ENCODE measurements around the gene PCYOX1L. TPM values are rescaled to one million over a fixed set of nuclear protein-coding genes. Genes with fewer than 3 reads are reported as not detected.

Gene PCYOX1L
- polyA plus RNA-seq (2013, experiment 1 of 2; ENCODE audit: insufficient read length), result 6.4 TPM
- 8.2 TPM for polyA plus RNA-seq (2013, experiment 2 of 2; ENCODE audit: insufficient read length)

GRCh38 chr5:149357370-149358293 is at the start of gene PCYOX1L:
TSS of gene PCYOX1L (plus strand) at chr5:149358046. CDS start at chr5:149358069, 23 bp downstream.
- peak; percentile 96 for DNase-seq

DNA sequence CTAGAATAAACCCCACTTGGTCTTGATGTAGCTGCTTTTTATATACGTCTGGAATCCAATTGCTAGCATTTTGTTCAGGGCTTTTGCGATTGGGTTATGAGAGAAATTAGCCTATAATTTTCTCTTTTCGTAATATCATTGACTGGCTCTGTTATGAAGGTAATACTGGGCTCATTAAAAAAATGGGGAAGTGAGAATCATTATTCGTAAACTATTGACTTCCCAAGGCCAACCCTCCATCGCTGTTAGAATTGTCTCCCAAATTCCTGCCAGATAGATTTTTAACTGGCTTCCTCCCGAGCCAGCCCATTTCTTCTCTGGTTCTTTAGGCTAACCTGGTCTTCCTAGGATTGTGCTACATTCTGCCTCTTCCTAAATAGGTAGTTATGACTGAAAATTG is 48.5 kb upstream of the PCYOX1L start:
- DNase-seq, result no peak

DNA sequence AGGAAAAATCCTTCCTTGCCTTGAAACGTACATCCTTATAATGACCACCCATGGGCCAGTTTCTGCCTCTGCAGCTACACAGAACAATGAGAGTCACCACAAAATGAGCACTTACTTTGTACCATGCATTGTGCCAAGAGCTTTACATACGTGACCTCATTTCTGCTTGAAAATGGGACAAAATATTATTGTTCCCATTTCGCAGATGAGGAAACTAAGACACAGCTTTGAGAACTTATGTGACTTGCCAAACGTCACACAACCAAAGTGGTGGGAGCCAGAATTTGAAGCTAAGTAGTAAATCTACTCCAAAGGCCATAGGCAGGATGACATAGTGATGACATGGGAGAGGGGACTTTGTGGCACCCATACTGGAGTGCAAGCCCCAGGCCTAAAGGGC is 47.4 kb upstream of the PCYOX1L start:
- no peak for DNase-seq

DNA sequence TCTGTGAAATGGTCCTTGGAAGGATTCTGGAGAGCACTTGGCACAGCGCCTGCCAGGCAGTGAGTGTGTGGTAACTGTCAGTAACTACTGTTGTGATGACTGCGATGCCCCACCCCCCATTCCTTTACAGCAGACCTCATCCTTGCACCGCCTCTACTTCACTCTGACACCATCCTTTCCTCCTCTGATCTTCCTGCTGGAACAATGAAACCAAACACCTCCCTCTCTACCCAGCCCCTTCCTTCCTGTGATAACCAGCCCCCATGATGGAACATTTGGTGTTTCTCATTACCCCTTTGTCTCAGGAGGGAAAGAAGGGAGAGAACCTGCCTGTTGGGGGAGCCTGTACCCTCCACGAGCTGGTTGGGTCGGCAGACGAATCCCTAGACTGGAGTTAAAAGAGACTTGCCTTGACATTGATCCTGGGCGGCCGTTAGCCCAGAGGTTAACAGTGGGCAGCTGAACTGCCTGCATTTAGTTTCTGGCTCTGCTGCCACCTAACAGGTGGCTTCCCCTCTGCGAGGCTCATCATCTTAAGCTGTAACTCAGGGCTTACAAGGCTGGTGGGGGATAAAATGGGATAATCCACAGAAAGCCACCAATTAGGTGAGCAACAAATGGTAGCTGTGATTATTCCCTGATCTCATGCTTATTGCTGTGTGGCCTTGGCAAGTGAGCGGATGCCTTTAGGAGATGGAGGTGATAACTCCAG is 46.7 kb upstream of the PCYOX1L start:
- DNase-seq, result peak; percentile 59

DNA sequence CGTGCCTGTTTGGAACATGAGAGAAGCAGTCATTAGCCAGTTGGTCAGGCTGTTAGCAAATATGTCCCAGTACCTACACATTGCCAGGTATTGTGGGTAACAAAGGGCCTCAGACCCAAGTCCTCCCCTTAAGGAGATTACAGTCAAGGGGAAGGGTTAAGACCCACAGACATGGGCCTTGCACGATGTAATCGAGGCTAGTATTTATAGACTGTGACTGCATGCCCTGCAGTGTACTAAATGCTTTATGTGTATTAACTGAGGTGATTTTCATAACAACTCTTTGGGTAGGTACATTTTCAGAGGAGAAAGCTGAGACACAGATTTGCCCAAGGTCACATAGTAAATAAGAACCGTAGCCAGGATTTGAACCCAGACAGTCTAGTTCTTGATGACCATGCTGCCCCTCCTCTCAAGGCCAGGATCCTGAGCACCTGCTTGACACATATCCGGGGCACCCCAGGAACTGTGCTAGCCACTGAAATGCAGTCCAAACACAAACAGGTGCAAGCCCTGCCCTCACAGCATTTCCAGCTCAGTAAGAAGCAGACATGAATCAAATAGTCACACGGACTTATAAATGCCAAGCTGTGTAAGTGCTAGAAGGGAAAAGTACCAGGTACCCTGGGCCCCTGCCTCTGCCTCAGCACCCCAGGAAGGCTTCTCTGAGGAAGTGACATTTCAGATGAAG is 44.5 kb upstream of the PCYOX1L start:
- no peak for DNase-seq

GRCh38 chr5:149314571-149315111 is 43.2 kb upstream of the PCYOX1L start:
- no peak for DNase-seq

- no peak for DNase-seq
These were observed 42.1 kb upstream of the PCYOX1L start for GRCh38 chr5:149315753-149316152.

- DNase-seq, result peak; percentile 58
These were observed 40.4 kb upstream of the PCYOX1L start for GRCh38 chr5:149317281-149318048.

- no peak for DNase-seq
These were observed 38.7 kb upstream of the PCYOX1L start for GRCh38 chr5:149319174-149319573.

GRCh38 chr5:149320791-149321330 is 37.0 kb upstream of the PCYOX1L start:
- DNase-seq, result peak; percentile 94

- DNase-seq, result no peak
These were observed 35.3 kb upstream of the PCYOX1L start for GRCh38 chr5:149322518-149322917.

DNA sequence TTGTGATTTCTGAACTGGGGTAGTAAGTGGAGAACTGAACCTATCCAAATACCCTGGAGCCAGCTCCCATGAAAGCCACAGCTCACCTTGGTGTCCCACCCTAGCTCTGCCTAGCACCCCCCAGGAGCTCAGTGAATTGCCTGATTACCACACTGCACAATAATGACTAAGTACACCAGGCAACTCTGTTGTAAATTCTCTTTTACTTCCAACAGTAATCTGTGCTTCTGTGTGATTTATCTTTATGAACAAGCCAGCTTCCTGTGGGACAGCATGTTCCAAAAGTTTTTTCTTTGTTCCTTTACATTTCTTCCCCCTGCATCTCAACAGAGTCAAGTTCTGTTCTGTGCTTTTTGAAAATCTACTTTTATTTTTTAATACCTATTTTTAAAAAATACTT is 34.6 kb upstream of the PCYOX1L start:
- no peak for DNase-seq

DNA sequence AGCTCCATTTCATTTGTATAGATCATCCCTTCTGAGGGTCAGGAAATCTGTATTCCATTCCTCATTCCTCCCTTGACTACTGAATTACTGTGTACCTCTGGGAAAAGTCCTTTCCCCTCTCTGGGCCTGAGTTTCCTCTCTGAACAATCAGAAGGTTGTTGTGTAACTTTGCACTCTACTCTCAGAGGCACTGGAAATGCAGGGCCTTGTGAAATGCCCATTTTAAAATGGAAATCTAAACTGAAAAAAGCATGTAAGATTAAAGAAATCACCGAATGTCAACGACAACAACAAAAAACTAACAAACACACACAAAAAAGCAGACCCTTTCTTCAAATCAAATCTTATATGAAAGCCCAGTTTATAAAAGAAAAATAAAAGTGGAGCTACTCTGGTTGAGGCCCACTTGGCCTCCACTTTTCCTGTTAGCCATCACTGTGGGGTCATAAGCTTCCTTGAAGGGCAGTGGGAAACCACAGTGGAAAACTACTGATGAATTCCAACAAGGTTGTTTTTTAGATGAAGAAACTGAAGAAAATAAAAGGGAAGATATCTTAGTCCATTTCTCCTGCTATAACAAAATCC is 34.1 kb upstream of the PCYOX1L start:
- DNase-seq, result no peak

- DNase-seq, result no peak
These were observed 33.2 kb upstream of the PCYOX1L start for GRCh38 chr5:149324641-149325040.

DNA sequence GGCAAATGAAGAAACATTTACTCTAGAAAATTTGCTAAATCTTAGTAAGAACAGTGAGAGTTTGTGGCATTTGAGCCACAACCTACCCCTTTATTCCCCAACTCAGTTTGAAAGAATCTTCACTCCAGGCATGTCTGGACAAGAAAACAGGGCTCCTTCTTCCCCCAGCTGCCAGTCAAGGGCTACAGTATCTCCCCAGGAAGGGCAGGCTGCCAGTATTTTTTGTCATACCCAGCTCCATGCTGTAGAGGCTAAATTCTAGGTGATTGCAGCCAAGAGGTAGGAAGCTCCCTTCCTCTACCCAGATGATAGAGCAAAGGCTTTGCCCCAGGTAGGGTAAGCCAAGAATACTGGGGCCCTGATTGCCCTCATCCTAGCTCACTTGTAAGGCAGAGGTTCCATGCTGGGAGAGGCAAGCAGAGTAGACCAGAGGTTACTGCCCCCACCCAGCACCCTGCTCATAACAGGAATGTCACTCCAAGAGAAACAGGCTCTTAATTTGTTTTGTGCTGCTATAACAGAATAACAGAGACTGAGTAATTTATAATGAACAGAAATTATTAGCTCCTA is 32.6 kb upstream of the PCYOX1L start:
- no peak for DNase-seq

DNA sequence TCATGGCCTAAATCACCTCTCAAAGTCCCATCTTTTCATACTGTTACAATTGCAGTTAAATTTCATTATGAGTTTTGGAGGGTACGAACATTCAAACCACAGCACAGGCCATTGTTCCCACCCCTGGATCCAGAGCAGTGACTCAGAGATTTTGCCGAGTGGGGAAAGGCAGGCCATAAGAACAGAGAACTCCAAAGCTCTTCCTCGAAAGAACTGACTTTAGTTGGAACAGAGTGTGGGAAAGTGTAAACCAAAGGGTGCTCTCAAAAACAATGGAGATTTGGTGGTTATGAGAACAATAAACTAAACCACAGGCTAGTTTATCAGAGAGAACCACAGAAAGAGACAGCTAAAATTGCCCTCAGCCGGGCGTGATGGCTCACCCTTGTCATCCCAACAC is 32.0 kb upstream of the PCYOX1L start:
- no peak for DNase-seq

- DNase-seq, result no peak
These were observed 31.2 kb upstream of the PCYOX1L start for GRCh38 chr5:149326611-149327010.

GRCh38 chr5:149328177-149328576 is 29.7 kb upstream of the PCYOX1L start:
- DNase-seq, result no peak

DNA sequence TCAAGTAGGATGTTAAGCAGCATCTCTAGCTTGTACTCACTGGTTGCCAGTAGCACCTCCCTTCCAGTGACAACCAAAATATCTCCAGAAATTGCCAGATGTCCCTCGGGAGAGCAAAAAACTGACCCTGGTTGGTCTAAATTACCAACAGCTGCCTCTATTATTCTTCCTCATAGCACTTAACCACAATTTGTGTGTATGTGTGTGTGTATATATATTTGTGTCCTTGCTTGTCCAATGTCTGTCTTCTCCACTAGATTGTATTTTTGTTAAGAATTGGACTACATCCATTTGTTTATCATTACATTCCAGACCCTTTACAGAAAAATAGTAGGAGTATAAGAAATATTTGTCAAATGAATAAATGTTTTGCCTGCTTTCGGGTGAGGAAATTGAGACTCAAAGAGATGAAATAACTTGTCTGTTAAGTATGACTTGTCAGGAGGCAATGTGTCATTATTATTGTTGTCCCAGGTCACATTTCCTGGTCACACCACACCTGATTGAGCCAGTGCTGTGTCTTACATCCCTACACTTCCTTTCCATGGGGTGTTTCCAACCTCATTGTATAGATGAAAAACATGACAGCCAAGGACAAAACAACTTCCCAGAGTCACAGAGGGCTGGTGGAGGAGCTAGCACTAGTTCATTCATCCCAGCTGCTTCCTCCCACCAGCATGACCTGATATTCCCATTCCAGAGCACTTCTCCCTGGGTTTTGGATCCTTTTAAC is 24.0 kb upstream of the PCYOX1L start:
- DNase-seq, result peak; percentile 85

DNA sequence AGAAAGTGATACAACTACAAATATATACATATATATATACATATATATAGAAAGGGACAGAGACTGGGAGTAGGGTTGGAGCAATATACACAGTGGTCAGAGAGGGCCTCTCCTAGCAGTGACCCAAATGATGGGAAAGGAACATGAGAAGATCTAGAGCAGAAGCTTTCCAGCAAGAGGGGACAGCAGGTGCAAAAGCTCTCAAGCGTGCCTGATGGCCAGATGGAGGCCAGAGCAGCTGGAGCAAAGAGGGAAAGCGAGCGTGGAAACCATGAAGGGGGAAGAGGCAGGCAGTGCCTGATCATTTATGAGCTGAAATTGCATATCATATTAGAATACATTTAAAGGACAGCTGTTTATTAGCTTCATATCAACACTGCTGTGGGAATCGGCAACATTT is 20.1 kb upstream of the PCYOX1L start:
- DNase-seq, result no peak
